HG03025 (cell line): ENCODE results near the gene SUGP1.

Experiments used
- ATAC-seq: cut with Tn5 transposase; IDR thresholded peaks from one replicate; pipeline ENCODE4 v1.9.1; 2021; ENCODE audit warnings: mild to moderate bottlenecking, moderate library complexity; ENCODE audit not compliant: unreplicated experiment, low FRiP score

The SUGP1 gene

GRCh38 chr19:19238126-19238894 is 82.0 kb downstream of the SUGP1 start:
- no peak for ATAC-seq

- no peak for ATAC-seq
These were observed 84.1 kb downstream of the SUGP1 start for GRCh38 chr19:19236173-19236572.

- ATAC-seq = no peak
These were observed 86.0 kb downstream of the SUGP1 start for GRCh38 chr19:19234220-19234816.

- no peak for ATAC-seq
These were observed 88.0 kb downstream of the SUGP1 start for GRCh38 chr19:19232261-19232721.

GRCh38 chr19:19230999-19231398 is 89.3 kb downstream of the SUGP1 start:
- no peak for ATAC-seq

- no peak for ATAC-seq
These were observed 90.6 kb downstream of the SUGP1 start for GRCh38 chr19:19229701-19230100.

- ATAC-seq = no peak
These were observed 93.1 kb downstream of the SUGP1 start for GRCh38 chr19:19227217-19227616.

GRCh38 chr19:19226663-19227062 is 93.6 kb downstream of the SUGP1 start:
- ATAC-seq = no peak

- ATAC-seq = no peak
These were observed 94.1 kb downstream of the SUGP1 start for GRCh38 chr19:19226204-19226603.
